CD4-positive, alpha-beta T cell treated with Interleukin-15 for 4 hours (primary cell): ENCODE data around the gene MGLL.
"Not testable (repeated sequence)": the region's sequence is repeated elsewhere in the genome, so short reads cannot be mapped to it uniquely, and the experiment has no call there.

ENCODE experiments used
- DNase-seq: peaks from one replicate; pipeline ENCODE4 v3.0.0-alpha.2; 2020; ENCODE audit warnings: low spot score

The MGLL gene

GRCh38 chr3:127706785-127707351, 115.4 kb downstream of the MGLL start:
- no peak for DNase-seq

- no peak for DNase-seq
These were observed 116.0 kb downstream of the MGLL start for GRCh38 chr3:127706312-127706711.

GRCh38 chr3:127704840-127705239, 117.5 kb downstream of the MGLL start:
- DNase-seq: not testable (repeated sequence)

DNA sequence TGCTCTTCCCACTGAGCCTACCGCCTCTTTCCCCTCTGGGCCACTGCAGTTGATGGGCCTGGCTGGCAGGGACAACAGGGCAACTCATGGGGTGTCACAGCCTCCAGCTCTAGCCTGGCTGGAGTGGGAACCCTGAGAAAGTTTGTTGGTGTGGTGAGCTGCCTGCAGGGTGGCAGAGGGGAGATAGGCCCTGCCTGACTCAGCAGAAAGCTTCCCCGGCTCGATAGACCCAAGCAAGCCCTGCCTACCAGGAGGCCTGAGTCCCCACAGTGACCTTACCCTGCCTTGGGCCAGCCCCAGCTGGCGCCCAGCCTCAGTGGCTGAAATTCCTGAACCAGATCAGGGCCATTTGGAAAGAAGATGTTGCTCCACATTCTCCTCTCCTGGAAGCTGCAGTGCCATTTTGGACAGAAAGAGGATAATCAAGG, 120.2 kb downstream of the MGLL start:
- no peak for DNase-seq

- DNase-seq: no peak
These were observed 120.9 kb downstream of the MGLL start for GRCh38 chr3:127701280-127701911.

DNA sequence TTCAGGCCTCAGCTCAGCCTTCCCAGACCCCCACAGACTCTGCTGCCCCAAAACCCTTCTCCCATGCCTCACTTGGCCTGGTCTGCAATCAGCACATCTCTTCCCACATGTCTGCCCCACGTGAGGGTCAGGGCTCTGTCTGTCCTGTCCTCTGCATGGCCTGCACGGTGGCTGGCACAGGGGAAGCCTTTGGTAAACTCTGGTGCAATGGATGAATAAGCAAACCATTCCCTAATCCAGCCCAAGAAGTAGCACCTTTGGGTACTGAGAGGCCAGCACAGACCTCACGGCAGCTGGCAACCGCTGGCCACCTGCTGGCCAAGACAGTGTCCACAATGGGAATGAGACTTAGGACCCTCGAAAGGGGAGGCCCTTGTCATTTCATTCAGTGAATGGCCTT, 121.9 kb downstream of the MGLL start:
- no peak for DNase-seq

- no peak for DNase-seq
These were observed 122.7 kb downstream of the MGLL start for GRCh38 chr3:127699416-127700300.

- DNase-seq: no peak
These were observed 123.5 kb downstream of the MGLL start for GRCh38 chr3:127698691-127699415.

GRCh38 chr3:127698286-127698685, 124.0 kb downstream of the MGLL start:
- DNase-seq: no peak

DNA sequence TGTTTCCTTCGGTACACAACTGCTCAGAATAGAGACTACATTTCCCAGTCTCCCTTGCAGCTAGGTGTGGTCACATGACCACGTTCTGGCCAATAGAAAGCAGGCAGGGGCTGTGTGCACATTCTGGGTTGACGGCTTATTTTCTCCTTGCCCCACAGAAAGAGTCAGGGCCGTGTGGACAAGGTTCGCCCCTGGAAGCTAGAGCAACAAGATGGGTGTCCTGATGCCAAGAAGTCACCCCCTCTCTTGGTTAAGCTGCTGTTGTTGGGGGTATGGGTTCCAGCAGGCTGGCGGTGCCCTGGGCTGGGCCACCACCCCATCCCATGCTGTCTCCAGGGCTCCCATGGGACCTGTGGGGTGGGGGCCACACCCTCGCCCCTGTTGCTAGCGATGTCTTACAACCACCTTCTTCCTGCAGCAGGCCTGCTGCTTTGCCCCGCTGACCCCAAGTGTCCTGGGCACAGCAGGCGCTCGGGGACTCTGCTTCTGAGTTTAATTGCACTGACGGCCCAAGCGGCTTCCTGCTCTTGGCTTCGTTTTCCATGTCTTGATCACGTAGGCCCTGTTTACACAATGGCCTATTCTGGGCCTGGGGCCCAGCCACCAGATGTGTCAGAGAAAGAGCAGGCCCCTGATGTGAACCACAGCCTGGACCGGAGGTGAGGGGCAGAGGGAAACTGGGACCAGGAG, 124.6 kb downstream of the MGLL start:
- DNase-seq: peak; percentile 56

- DNase-seq: peak; percentile 44
These were observed 127.7 kb downstream of the MGLL start for GRCh38 chr3:127694467-127695215.

- no peak for DNase-seq
These were observed 128.9 kb downstream of the MGLL start for GRCh38 chr3:127693336-127693843.

GRCh38 chr3:127692501-127693335, 129.6 kb downstream of the MGLL start:
- no peak for DNase-seq

DNA sequence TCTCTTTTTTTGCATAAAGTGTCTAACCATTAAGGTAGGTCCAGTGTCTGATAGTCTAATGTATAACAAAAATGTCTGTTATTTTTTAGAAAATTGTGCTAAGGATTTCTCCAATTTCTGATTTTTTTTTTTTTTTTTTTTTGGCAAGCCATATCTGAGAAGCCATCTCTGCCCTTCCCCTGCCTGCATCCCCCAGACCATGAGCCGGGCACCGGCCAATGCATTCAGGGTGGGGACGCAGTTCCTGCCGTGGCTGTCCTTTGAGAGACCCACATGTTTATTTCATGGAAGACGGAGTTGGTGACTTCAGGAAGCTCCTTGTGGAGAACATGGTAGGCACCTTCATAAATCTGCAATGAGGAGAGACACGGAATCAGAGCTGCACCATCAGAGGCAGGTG, 130.3 kb downstream of the MGLL start:
- no peak for DNase-seq

DNA sequence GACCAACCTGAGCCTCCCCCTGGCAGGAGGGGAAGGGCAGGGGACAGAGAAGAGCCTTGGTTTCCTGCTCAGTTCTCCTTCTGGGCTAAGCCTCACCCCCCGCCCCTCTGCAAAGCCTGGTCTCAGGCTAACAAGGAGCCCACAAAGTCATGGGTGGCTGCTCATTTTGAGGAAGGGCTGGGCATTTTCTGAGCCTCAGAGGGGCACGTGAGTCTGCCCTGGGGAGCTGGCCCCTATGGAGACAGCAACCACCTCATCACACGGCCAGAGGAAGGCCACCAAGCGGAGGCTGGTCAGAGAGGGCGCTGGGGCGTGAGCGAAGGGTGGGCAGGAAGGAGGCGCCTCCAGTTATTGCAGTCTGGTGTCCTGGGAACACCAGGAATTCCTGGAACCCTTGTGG, 130.8 kb downstream of the MGLL start:
- DNase-seq: no peak

- no peak for DNase-seq
These were observed 131.4 kb downstream of the MGLL start for GRCh38 chr3:127690823-127691452.

DNA sequence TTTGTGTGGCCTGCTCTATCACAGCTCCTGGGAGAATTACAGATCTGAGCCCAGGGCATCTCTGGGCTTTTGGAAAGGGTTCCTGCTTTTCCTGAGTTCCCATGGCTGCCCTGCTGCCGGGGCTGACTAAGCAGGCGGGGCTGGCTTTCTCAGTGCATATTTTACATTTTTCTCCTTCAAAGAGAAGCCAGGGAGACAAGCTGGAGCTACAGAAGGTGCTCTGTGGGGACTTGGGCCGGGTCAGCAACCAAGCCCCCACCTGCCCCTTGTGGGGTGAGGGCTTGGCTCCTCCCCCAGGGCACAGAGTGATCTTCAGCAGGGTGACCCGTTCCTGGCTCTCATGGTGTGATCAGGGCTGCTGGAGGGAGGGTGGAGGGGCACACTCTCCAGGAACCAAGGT, 132.2 kb downstream of the MGLL start:
- DNase-seq: no peak

- no peak for DNase-seq
These were observed 133.0 kb downstream of the MGLL start for GRCh38 chr3:127689266-127689860.
